Vagina (tissue), 2 donors: ENCODE results near the gene TMEM38B. TPM values are rescaled to one million over a fixed set of nuclear protein-coding genes. Genes with fewer than 3 reads are reported as not detected.

Source experiments
- DNase-seq, 2 donors: peaks; one replicate each; pipeline ENCODE4 v3.0.0-alpha.2; 2017; ENCODE audit errors: extremely low spot score in 2 of 2
- H3K27ac ChIP-seq: fragments of 200-600 bp; sonication (generic); one replicate; pipeline ENCODE4 v1.5.1; 2019
- H3K27me3 ChIP-seq: fragments of 200-600 bp; sonication (generic); one replicate; pipeline ENCODE4 v1.5.1; 2019
- H3K36me3 ChIP-seq, 2 donors: fragments of 200-600 bp; sonication (generic); one replicate each; pipeline ENCODE4 v1.5.1; 2017 to 2019
- H3K4me1 ChIP-seq: fragments of 200-600 bp; sonication (generic); one replicate; pipeline ENCODE4 v1.5.1; 2019
- H3K4me3 ChIP-seq, 2 donors: fragments of 200-600 bp; sonication (generic); 1 replicate in 1 of 2; 2 replicates in 1 of 2; pipeline ENCODE4 v1.5.1; 2016 to 2019
- H3K9me3 ChIP-seq: fragments of 200-600 bp; sonication (generic); one replicate; pipeline ENCODE4 v1.5.1; 2019
- CTCF ChIP-seq, 3 experiments: fragments of 450-650 bp in 2 of 3; fragments of 200-600 bp in 1 of 3; sonication (generic) in 1 of 3; IDR thresholded peaks; one replicate each; pipeline ENCODE4 v1.5.1; 2017 to 2019; ENCODE audit warnings: antibody characterized with exemption in 3 of 3, mild to moderate bottlenecking in 2 of 3, moderate library complexity in 2 of 3
- POLR2A ChIP-seq, 2 donors: fragments of 450-650 bp; IDR thresholded peaks; one replicate each; pipeline ENCODE4 v1.6.1; 2017; ENCODE audit warnings: antibody characterized with exemption in 2 of 2, mild to moderate bottlenecking in 2 of 2, moderate library complexity in 2 of 2
- POLR2AphosphoS5 ChIP-seq, 2 donors: sonication (generic); formaldehyde crosslinking; IDR thresholded peaks; one replicate each; pipeline ENCODE4 v1.9.0; 2017; ENCODE audit warnings: antibody characterized with exemption in 2 of 2, mild to moderate bottlenecking in 2 of 2, low read depth in 1 of 2; ENCODE audit not compliant: insufficient read depth in 1 of 2
- intact Hi-C: fragments of 100-400 bp; cut with DNase I; formaldehyde crosslinking; loops from one replicate; pipeline ENCODE4 v1.15.1; 2023
- total RNA-seq: library from RNA; depleted of rRNA; stranded (reverse); fragments of >200 nt; gene quantifications from one replicate; pipeline ENCODE4 v1.2.3, GENCODE V29; 2016

TMEM38B gene
- total RNA-seq, result 30.4 TPM

GRCh38 chr9:105694190-105694847 lies at the start of gene TMEM38B:
TMEM38B (plus strand) TSS chr9:105694541; CDS start chr9:105694661, 120 bp downstream.
- H3K36me3 ChIP-seq, result no peaks in the 10 kb centered on the region
- H3K9me3 ChIP-seq, result no peaks in the 10 kb centered on the region
- H3K4me3 ChIP-seq, result peak within 1 kb of the TSS; percentile 80
- peak within 1 kb of the TSS; percentile 79 for H3K27ac ChIP-seq
- intact Hi-C loops, result no loop called here
- DNase-seq, result peak in 1 of 2 donors; percentile 91
- peaks cover 9% of the 10 kb centered on the region for H3K4me1 ChIP-seq
- no peaks in the 10 kb centered on the region for H3K27me3 ChIP-seq
- TF ChIP-seq CTCF (IDR thresholded peaks at IDR 0.05), result no peak
- peak in 1 of 2 donors; percentile 79 for TF ChIP-seq POLR2A (IDR thresholded peaks at IDR 0.05)
- peak in 1 of 2 donors; percentile 74 for TF ChIP-seq POLR2AphosphoS5 (IDR thresholded peaks at IDR 0.05; ENCODE audit: insufficient read depth in 1 of 2, low read depth in 1 of 2)

GRCh38 chr9:105646879-105647594 lies 47.3 kb upstream of the TMEM38B start:
- no peak for DNase-seq
- Histone ChIP-seq H3K27me3 (no peaks in the 10 kb centered on the region), H3K9me3 (no peaks in the 10 kb centered on the region), H3K27ac (no peak overlapping the region), H3K36me3 (no peaks in the 10 kb centered on the region), H3K4me1 (no peaks in the 10 kb centered on the region), H3K4me3 (no peak overlapping the region)
- intact Hi-C loops, result no loop called here
- no peak for TF ChIP-seq POLR2AphosphoS5 (IDR thresholded peaks at IDR 0.05; ENCODE audit: insufficient read depth in 1 of 2, low read depth in 1 of 2)
- TF ChIP-seq CTCF (IDR thresholded peaks at IDR 0.05), result no peak
- TF ChIP-seq POLR2A (IDR thresholded peaks at IDR 0.05), result no peak

GRCh38 chr9:105647595-105648349 lies 46.6 kb upstream of the TMEM38B start:
- H3K4me3 ChIP-seq, result no peak overlapping the region
- no peaks in the 10 kb centered on the region for H3K27me3 ChIP-seq
- H3K9me3 ChIP-seq, result no peaks in the 10 kb centered on the region
- H3K36me3 ChIP-seq, result no peaks in the 10 kb centered on the region
- H3K27ac ChIP-seq, result no peak overlapping the region
- intact Hi-C loops, result no loop called here
- DNase-seq, result no peak
- TF ChIP-seq CTCF (IDR thresholded peaks at IDR 0.05) (no peak), POLR2AphosphoS5 (IDR thresholded peaks at IDR 0.05; ENCODE audit: insufficient read depth in 1 of 2, low read depth in 1 of 2) (no peak), POLR2A (IDR thresholded peaks at IDR 0.05) (no peak)
- no peaks in the 10 kb centered on the region for H3K4me1 ChIP-seq

GRCh38 chr9:105651806-105652205 lies 42.5 kb upstream of the TMEM38B start:
- intact Hi-C loops, result no loop called here
- H3K27ac ChIP-seq, result no peak overlapping the region
- no peaks in the 10 kb centered on the region for H3K9me3 ChIP-seq
- no peaks in the 10 kb centered on the region for H3K36me3 ChIP-seq
- no peak for TF ChIP-seq POLR2A (IDR thresholded peaks at IDR 0.05)
- TF ChIP-seq CTCF (IDR thresholded peaks at IDR 0.05), result no peak
- no peak for TF ChIP-seq POLR2AphosphoS5 (IDR thresholded peaks at IDR 0.05; ENCODE audit: insufficient read depth in 1 of 2, low read depth in 1 of 2)
- no peak overlapping the region for H3K4me3 ChIP-seq
- H3K27me3 ChIP-seq, result no peaks in the 10 kb centered on the region
- H3K4me1 ChIP-seq, result peaks cover 12% of the 10 kb centered on the region
- DNase-seq, result no peak
